Liver (tissue), 9 donors: ENCODE measurements around the gene MMS19. TPM values are rescaled to one million over a fixed set of nuclear protein-coding genes. Genes with fewer than 3 reads are reported as not detected.
"Not testable (repeated sequence)": the region's sequence is repeated elsewhere in the genome, so short reads cannot be mapped to it uniquely, and the experiment has no call there.

ENCODE experiments used
- DNase-seq: peaks from one replicate; pipeline ENCODE4 v3.0.0-alpha.2; 2017; ENCODE audit warnings: low spot score
- H3K27ac ChIP-seq, 2 donors: one replicate each; pipeline ENCODE4 v1.7.0; 2013; ENCODE audit warnings: inconsistent platforms in 2 of 2, low read length in 2 of 2, control low read depth in 1 of 2, low read depth in 1 of 2, mild to moderate bottlenecking in 1 of 2
- H3K27me3 ChIP-seq, 4 donors: one replicate each; pipeline versions ENCODE4 v1.6.1 to v1.7.0; 2013; ENCODE audit warnings: low read length in 3 of 4, inconsistent platforms in 1 of 4, mild to moderate bottlenecking in 1 of 4, moderate library complexity in 1 of 4; ENCODE audit not compliant: control insufficient read depth in 4 of 4, insufficient read depth in 4 of 4
- H3K36me3 ChIP-seq, 4 donors: one replicate each; pipeline versions ENCODE4 v1.6.1 to v1.7.0; 2013; ENCODE audit warnings: low read length in 3 of 4, mild to moderate bottlenecking in 3 of 4, low read depth in 1 of 4, moderate library complexity in 1 of 4; ENCODE audit not compliant: control insufficient read depth in 4 of 4, insufficient read depth in 3 of 4
- H3K4me1 ChIP-seq, 4 donors: one replicate each; pipeline versions ENCODE4 v1.6.1 to v1.7.0; 2013; ENCODE audit warnings: low read length in 3 of 4, mild to moderate bottlenecking in 3 of 4, moderate library complexity in 1 of 4; ENCODE audit not compliant: control insufficient read depth in 4 of 4, insufficient read depth in 4 of 4
- H3K4me3 ChIP-seq, 3 donors: one replicate each; pipeline versions ENCODE4 v1.6.1 to v1.7.0; 2013; ENCODE audit warnings: low read length in 3 of 3, control low read depth in 1 of 3, low read depth in 1 of 3, mild to moderate bottlenecking in 1 of 3
- H3K9ac ChIP-seq, 2 donors: one replicate each; pipeline ENCODE4 v1.7.0; 2013; ENCODE audit warnings: low read length in 2 of 2, mild to moderate bottlenecking in 2 of 2, moderate library complexity in 2 of 2, control low read depth in 1 of 2, low read depth in 1 of 2
- H3K9me3 ChIP-seq, 4 donors: one replicate each; pipeline versions ENCODE4 v1.6.1 to v1.7.0; 2013; ENCODE audit warnings: low read length in 3 of 4; ENCODE audit not compliant: control insufficient read depth in 4 of 4
- FOXA1 ChIP-seq: IDR thresholded peaks from 2 replicates; pipeline ENCODE4 v1.6.1; 2016; ENCODE audit warnings: antibody characterized with exemption
- FOXA2 ChIP-seq: IDR thresholded peaks from 2 replicates; pipeline ENCODE4 v1.6.1; 2016; ENCODE audit warnings: antibody characterized with exemption
- HNF4A ChIP-seq, 2 donors: conservative IDR thresholded peaks; 2 replicates each; pipeline ENCODE4 v1.6.1; 2016; ENCODE audit warnings: antibody characterized with exemption in 2 of 2, mild to moderate bottlenecking in 2 of 2
- HNF4G ChIP-seq: IDR thresholded peaks from 2 replicates; pipeline ENCODE4 v1.6.1; 2016; ENCODE audit warnings: antibody characterized with exemption
- JUND ChIP-seq, 2 donors: IDR thresholded peaks; 2 replicates each; pipeline ENCODE4 v1.6.1; 2016; ENCODE audit warnings: antibody characterized with exemption in 2 of 2
- MAX ChIP-seq: IDR thresholded peaks from 2 replicates; pipeline ENCODE4 v1.6.1; 2016; ENCODE audit warnings: antibody characterized with exemption
- NR2F2 ChIP-seq: IDR thresholded peaks from 2 replicates; pipeline ENCODE4 v1.6.1; 2016; ENCODE audit warnings: antibody characterized with exemption
- RXRA ChIP-seq, 2 donors: IDR thresholded peaks; 2 replicates each; pipeline ENCODE4 v1.6.1; 2017 to 2018; ENCODE audit warnings: antibody characterized with exemption in 2 of 2, mild to moderate bottlenecking in 1 of 2
- SP1 ChIP-seq: IDR thresholded peaks from 2 replicates; pipeline ENCODE4 v1.6.1; 2018; ENCODE audit warnings: antibody characterized with exemption, mild to moderate bottlenecking
- TAF1 ChIP-seq: conservative IDR thresholded peaks from 2 replicates; pipeline ENCODE4 v1.6.1; 2016; ENCODE audit warnings: antibody characterized with exemption, mild to moderate bottlenecking
- YY1 ChIP-seq: IDR thresholded peaks from 2 replicates; pipeline ENCODE4 v1.6.1; 2016; ENCODE audit warnings: antibody characterized with exemption, mild to moderate bottlenecking
- ZBTB33 ChIP-seq: IDR thresholded peaks from 2 replicates; pipeline ENCODE4 v1.6.1; 2016; ENCODE audit warnings: antibody characterized with exemption
- WGBS: extraction: QIAGEN DNeasy Blood & Tissue Kit; methylation state at CpG from one replicate; pipeline ENCODE4 v1.1.7; 2013; 5-methylcytosine and 5-hydroxymethylcytosine counted together
- polyA plus RNA-seq, 2 donors: library from polyadenylated mRNA; stranded (reverse) in 1 of 2; unstranded in 1 of 2; fragments of 200-250 nt in 1 of 2; fragments of >200 nt in 1 of 2; fragmentation: Nextera tagmentation in 1 of 2; extraction: Ambion mirVana in 1 of 2; gene quantifications; one replicate each; pipeline versions ENCODE4 v1.2.1 to v1.2.3, GENCODE V29; 2013 to 2015
- total RNA-seq, 2 donors: library from RNA; depleted of rRNA; stranded (reverse); fragments of >200 nt; gene quantifications; one replicate each; pipeline ENCODE4 v1.2.3, GENCODE V29; 2014
- TF ChIP-seq, protein P1 (sequence below): IDR thresholded peaks from 2 replicates; pipeline ENCODE4 v1.6.1; 2016; ENCODE audit warnings: antibody characterized with exemption, mild to moderate bottlenecking
- TF ChIP-seq, protein P2 (sequence below): IDR thresholded peaks from 2 replicates; pipeline ENCODE4 v1.6.1; 2016; ENCODE audit warnings: antibody characterized with exemption
- donor health status: healthy.
- donor health status: healthy.
- donor health status: healthy.
- donor health status: healthy.
- donor health status: healthy.

The MMS19 gene
- total and polyA plus RNA-seq, 4 donors, result 15.0 to 29.1 (median 24.1) TPM

DNA sequence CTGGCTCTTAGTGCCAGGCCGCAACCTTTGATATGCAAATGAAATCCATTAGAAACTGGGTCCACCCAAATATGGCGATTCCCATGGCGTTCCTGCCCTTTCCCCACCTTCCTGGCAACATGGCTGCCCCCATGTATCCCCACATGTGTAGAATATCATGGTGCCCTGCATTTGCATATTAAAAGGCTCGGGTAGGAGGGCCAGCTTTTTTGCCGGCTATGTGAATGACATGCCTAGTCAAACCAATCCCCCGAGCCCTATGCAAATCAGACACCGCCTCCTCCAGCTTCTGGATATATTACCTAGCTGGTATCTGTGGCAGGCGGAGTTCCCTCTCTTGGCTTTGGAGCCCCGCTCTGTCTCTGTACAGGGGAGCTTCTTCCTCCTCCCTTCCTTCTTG, 18.3 kb downstream of the MMS19 start:
- H3K9me3 ChIP-seq, result no peaks in the 10 kb centered on the region
- WGBS, result 95% methylated on average over 9 of the region's 9 CpGs
- H3K9ac ChIP-seq, result no peak overlapping the region
- TF ChIP-seq TAF1, result no peak
- no peak for TF ChIP-seq HNF4G
- TF ChIP-seq YY1, result no peak
- no peak for TF ChIP-seq ZBTB33
- no peak for TF ChIP-seq RXRA (IDR thresholded peaks at IDR 0.05)
- TF ChIP-seq, protein P1, sequence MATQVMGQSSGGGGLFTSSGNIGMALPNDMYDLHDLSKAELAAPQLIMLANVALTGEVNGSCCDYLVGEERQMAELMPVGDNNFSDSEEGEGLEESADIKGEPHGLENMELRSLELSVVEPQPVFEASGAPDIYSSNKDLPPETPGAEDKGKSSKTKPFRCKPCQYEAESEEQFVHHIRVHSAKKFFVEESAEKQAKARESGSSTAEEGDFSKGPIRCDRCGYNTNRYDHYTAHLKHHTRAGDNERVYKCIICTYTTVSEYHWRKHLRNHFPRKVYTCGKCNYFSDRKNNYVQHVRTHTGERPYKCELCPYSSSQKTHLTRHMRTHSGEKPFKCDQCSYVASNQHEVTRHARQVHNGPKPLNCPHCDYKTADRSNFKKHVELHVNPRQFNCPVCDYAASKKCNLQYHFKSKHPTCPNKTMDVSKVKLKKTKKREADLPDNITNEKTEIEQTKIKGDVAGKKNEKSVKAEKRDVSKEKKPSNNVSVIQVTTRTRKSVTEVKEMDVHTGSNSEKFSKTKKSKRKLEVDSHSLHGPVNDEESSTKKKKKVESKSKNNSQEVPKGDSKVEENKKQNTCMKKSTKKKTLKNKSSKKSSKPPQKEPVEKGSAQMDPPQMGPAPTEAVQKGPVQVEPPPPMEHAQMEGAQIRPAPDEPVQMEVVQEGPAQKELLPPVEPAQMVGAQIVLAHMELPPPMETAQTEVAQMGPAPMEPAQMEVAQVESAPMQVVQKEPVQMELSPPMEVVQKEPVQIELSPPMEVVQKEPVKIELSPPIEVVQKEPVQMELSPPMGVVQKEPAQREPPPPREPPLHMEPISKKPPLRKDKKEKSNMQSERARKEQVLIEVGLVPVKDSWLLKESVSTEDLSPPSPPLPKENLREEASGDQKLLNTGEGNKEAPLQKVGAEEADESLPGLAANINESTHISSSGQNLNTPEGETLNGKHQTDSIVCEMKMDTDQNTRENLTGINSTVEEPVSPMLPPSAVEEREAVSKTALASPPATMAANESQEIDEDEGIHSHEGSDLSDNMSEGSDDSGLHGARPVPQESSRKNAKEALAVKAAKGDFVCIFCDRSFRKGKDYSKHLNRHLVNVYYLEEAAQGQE, result no peak
- TF ChIP-seq SP1, result no peak
- TF ChIP-seq FOXA1, result no peak
- TF ChIP-seq HNF4A (conservative IDR thresholded peaks at IDR 0.05), result no peak
- TF ChIP-seq, protein P2, sequence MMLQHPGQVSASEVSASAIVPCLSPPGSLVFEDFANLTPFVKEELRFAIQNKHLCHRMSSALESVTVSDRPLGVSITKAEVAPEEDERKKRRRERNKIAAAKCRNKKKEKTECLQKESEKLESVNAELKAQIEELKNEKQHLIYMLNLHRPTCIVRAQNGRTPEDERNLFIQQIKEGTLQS, result no peak
- no peak for TF ChIP-seq JUND (IDR thresholded peaks at IDR 0.05)
- no peak for TF ChIP-seq NR2F2
- TF ChIP-seq MAX, result no peak
- H3K36me3 ChIP-seq, result peaks cover 18 to 42% (median 24%) of the 10 kb centered on the region in 4 donors
- peaks cover 0 to 1% (median 0%) of the 10 kb centered on the region in 4 donors for H3K4me1 ChIP-seq
- no peak overlapping the region for H3K27ac ChIP-seq
- no peak for DNase-seq
- no peaks in the 10 kb centered on the region for H3K27me3 ChIP-seq
- no peak overlapping the region for H3K4me3 ChIP-seq

DNA sequence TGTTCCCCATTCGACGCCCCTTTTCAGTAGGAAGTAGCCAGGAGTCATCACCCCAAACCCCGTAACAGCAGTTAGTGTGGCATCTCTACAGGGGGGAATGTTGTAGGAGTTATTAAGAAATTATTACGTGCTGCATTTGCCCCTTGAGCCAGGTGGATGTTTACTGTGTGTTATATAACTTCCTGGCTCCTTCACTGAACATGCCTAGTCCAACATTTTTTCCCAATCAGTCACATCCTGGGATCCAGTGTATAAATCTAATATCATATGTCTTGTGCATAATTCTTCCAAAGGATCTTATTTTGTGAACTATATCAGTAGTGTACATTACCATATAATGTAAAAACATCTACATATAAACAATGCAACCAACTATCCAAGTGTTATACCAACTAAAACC, 18.8 kb downstream of the MMS19 start:
- H3K9me3 ChIP-seq, H3K9ac ChIP-seq, DNase-seq, H3K4me3 ChIP-seq, H3K27me3 ChIP-seq, H3K4me1 ChIP-seq, H3K27ac ChIP-seq: not testable (repeated sequence)
- WGBS, result 84% methylated on average over 4 of the region's 4 CpGs
- peaks cover 15 to 44% (median 24%) of the 10 kb centered on the region in 4 donors for H3K36me3 ChIP-seq

DNA sequence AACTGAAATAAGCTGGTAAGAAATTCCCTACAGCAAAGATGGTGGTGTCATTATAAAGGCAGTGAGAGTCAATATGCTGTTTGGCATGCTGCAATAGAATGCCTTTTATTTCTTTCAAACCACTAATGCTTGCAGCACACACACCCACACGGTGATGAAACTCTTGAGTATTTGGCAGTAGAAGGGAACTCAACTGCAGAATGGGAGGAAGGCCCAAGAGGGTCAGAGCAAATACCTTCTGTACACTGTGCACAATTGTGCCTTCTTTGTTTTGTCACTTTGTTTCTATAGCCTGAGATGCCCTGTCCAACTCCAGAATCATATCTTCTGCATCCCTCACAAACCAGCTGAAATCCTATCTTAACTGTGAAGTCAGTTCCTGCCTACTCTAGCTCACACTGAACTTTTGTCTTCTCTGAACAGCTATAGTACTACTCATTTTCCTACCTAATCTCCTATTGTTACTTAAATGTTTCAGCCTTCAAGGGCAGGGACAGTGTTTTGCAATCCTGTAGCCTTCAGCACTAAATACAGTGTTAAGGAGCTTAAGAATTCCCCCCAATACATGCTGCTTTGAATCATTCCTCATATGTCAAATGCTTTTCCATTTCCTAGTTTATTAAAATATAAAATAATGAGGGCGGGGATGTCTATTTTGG, 22.2 kb downstream of the MMS19 start:
- Histone ChIP-seq H3K4me1 (no peaks in the 10 kb centered on the region), H3K9me3 (no peaks in the 10 kb centered on the region), H3K4me3 (no peak overlapping the region), H3K36me3 (peaks cover 17 to 59% (median 29%) of the 10 kb centered on the region in 4 donors), H3K27me3 (no peaks in the 10 kb centered on the region), H3K27ac (no peak overlapping the region), H3K9ac (no peak overlapping the region)
- WGBS, result 77% methylated on average over 2 of the region's 2 CpGs
- DNase-seq, result no peak
- TF ChIP-seq HNF4A (conservative IDR thresholded peaks at IDR 0.05) (no peak), ZBTB33 (no peak), TAF1 (no peak), MAX (no peak), HNF4G (no peak), YY1 (no peak), FOXA1 (no peak), FOXA2 (no peak)
- TF ChIP-seq, protein P1, result no peak
